Fibroblast of lung (primary cell): ENCODE data around the gene AVPR1A.

Experiments
- EZH2 ChIP-seq: IDR thresholded peaks from 2 replicates; pipeline ENCODE4 v1.5.1; 2012; ENCODE audit warnings: low read length, control low read depth, mild to moderate bottlenecking; ENCODE audit errors: missing control alignments
- TF ChIP-seq, protein P1 (sequence below), 2 donors: IDR thresholded peaks in 1 of 2; conservative IDR thresholded peaks in 1 of 2; 1 replicate in 1 of 2; 2 replicates in 1 of 2; pipeline ENCODE4 v1.5.1; 2011 to 2012; ENCODE audit warnings: low read length in 2 of 2, control low read depth in 1 of 2, inconsistent platforms in 1 of 2, low read depth in 1 of 2, mild to moderate bottlenecking in 1 of 2

DNA sequence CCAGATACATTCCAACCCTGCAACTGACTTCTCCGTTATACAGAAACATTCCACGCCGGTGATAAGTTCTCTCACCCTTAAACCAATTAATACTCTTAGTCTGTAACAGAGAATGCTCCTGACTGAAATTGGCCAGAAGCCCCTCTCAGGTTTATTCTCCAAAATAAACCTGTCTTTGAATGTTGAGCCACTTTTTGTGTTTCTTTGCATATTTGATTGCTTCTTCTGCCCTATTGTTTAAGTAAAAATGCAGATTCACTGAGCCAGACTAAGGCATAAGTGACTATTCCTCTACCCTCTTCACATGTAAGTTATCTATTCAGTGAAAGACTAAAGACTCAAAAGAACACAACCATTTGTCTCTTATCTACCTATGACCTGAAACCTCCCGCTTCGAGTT is 3.6 kb upstream of the AVPR1A start:
- TF ChIP-seq EZH2: no peak
- TF ChIP-seq, protein P1, sequence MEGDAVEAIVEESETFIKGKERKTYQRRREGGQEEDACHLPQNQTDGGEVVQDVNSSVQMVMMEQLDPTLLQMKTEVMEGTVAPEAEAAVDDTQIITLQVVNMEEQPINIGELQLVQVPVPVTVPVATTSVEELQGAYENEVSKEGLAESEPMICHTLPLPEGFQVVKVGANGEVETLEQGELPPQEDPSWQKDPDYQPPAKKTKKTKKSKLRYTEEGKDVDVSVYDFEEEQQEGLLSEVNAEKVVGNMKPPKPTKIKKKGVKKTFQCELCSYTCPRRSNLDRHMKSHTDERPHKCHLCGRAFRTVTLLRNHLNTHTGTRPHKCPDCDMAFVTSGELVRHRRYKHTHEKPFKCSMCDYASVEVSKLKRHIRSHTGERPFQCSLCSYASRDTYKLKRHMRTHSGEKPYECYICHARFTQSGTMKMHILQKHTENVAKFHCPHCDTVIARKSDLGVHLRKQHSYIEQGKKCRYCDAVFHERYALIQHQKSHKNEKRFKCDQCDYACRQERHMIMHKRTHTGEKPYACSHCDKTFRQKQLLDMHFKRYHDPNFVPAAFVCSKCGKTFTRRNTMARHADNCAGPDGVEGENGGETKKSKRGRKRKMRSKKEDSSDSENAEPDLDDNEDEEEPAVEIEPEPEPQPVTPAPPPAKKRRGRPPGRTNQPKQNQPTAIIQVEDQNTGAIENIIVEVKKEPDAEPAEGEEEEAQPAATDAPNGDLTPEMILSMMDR (conservative IDR thresholded peaks at IDR 0.05 in 1 of 2, IDR thresholded peaks at IDR 0.05 in 1 of 2; ENCODE audit: low read depth in 1 of 2, low read length in 2 of 2): no peak
